Naive thymus-derived CD4-positive, alpha-beta T cell (primary cell): ENCODE results near the gene ZFP90. TPM values are rescaled to one million over a fixed set of nuclear protein-coding genes. Genes with fewer than 3 reads are reported as not detected.
"Not testable (repeated sequence)": the region's sequence is repeated elsewhere in the genome, so short reads cannot be mapped to it uniquely, and the experiment has no call there.

Experiments used
- ATAC-seq: fragments of 150-1000 bp; cut with Tn5 transposase; 2 replicates; pipeline ENCODE4 v1.10.0; 2021; ENCODE audit warnings: mild to moderate bottlenecking, moderate library complexity
- CTCF ChIA-PET: fragments of 350-600 bp; sonication (Branson Sonifier 250); formaldehyde crosslinking; loops from one replicate; lab custom pipeline; 2021; ENCODE audit warnings: antibody characterized with exemption; lab: Charles Lee
- POLR2A ChIA-PET: fragments of 350-600 bp; sonication (Branson Sonifier 250); formaldehyde crosslinking; loops from one replicate; lab custom pipeline; 2021; ENCODE audit warnings: antibody characterized with exemption, inconsistent platforms; lab: Charles Lee
- DNase-seq, 9 donors: peaks; one replicate each; pipeline versions ENCODE4 v3.0.0 to v3.0.0-alpha.2; 2020 to 2022; ENCODE audit warnings: mixed read lengths in 1 of 9
- H3K27ac ChIP-seq: one replicate; pipeline ENCODE4 v1.7.0; 2013; ENCODE audit warnings: mild to moderate bottlenecking, low read depth, low read length, moderate library complexity
- H3K27me3 ChIP-seq, 2 donors: one replicate each; pipeline ENCODE4 v1.7.0; 2013; ENCODE audit warnings: low read length in 2 of 2, mild to moderate bottlenecking in 2 of 2, moderate library complexity in 2 of 2; ENCODE audit not compliant: control insufficient read depth in 2 of 2, insufficient read depth in 2 of 2
- H3K36me3 ChIP-seq, 3 experiments: 1 replicate in 2 of 3; 2 replicates in 1 of 3; pipeline ENCODE4 v1.7.0; 2013; ENCODE audit warnings: low read length in 3 of 3, mild to moderate bottlenecking in 3 of 3, moderate library complexity in 1 of 3; ENCODE audit not compliant: insufficient read depth in 3 of 3, control insufficient read depth in 2 of 3
- H3K4me1 ChIP-seq, 2 donors: one replicate each; pipeline ENCODE4 v1.7.0; 2013; ENCODE audit warnings: low read length in 2 of 2, mild to moderate bottlenecking in 2 of 2, moderate library complexity in 1 of 2; ENCODE audit not compliant: control insufficient read depth in 2 of 2, insufficient read depth in 2 of 2
- H3K4me3 ChIP-seq: 2 replicates; pipeline ENCODE4 v1.7.0; 2013; ENCODE audit warnings: mild to moderate bottlenecking, low read length
- H3K9me3 ChIP-seq, 3 experiments: 1 replicate in 2 of 3; 2 replicates in 1 of 3; pipeline ENCODE4 v1.7.0; 2013; ENCODE audit warnings: low read length in 3 of 3; ENCODE audit not compliant: control insufficient read depth in 2 of 3
- H3K27ac Mint-ChIP-seq, 9 donors: one replicate each; pipeline ENCODE4 v1.8.0; 2020 to 2022; ENCODE audit warnings: mixed read lengths in 9 of 9, mild to moderate bottlenecking in 8 of 9, moderate library complexity in 5 of 9, inconsistent platforms in 2 of 9
- H3K27me3 Mint-ChIP-seq, 5 donors: one replicate each; pipeline ENCODE4 v1.8.0; 2021 to 2022; ENCODE audit warnings: mixed read lengths in 5 of 5, mild to moderate bottlenecking in 1 of 5
- H3K36me3 Mint-ChIP-seq, 5 donors: one replicate each; pipeline ENCODE4 v1.8.0; 2020 to 2022; ENCODE audit warnings: mixed read lengths in 5 of 5, mild to moderate bottlenecking in 3 of 5, inconsistent platforms in 1 of 5
- H3K4me1 Mint-ChIP-seq, 7 donors: one replicate each; pipeline ENCODE4 v1.8.0; 2020 to 2022; ENCODE audit warnings: mixed read lengths in 7 of 7, mild to moderate bottlenecking in 3 of 7, inconsistent platforms in 1 of 7
- H3K4me3 Mint-ChIP-seq, 10 donors: one replicate each; pipeline ENCODE4 v1.8.0; 2020 to 2022; ENCODE audit warnings: mild to moderate bottlenecking in 10 of 10, mixed read lengths in 10 of 10, moderate library complexity in 6 of 10, inconsistent platforms in 2 of 10
- H3K9me3 Mint-ChIP-seq, 11 donors: one replicate each; pipeline ENCODE4 v1.8.0; 2020 to 2022; ENCODE audit warnings: mixed read lengths in 11 of 11, mild to moderate bottlenecking in 4 of 11, inconsistent platforms in 1 of 11, moderate library complexity in 1 of 11
- intact Hi-C, 2 donors: fragments of 100-400 bp; cut with micrococcal nuclease; formaldehyde crosslinking; loops; one replicate each; pipeline ENCODE4 v1.15.1; 2023
- polyA plus RNA-seq, 2 donors: library from polyadenylated mRNA; unstranded; fragments of 300-500 nt; fragmentation: Illumina TruSeq; gene quantifications; one replicate each; pipeline ENCODE4 v1.2.3, GENCODE V29; 2021
- total RNA-seq, 6 experiments: library from RNA in 5 of 6; stranded (reverse) in 5 of 6; gene quantifications; 1 replicate in 5 of 6; 2 replicates in 1 of 6; pipeline ENCODE4 v1.2.3 and lab custom pipeline; 2021 to 2026

Gene ZFP90
- total and polyA plus RNA-seq, 7 experiments from 2014 or later: 18.2 to 49.4 (median 33.1) TPM

GRCh38 chr16:68548947-68549346 lies 9.9 kb downstream of the ZFP90 start:
- Mint-ChIP-seq H3K4me3 (peak overlapping the region in 9 of 10 donors; percentile 29 to 74 (median 60)), H3K27me3 (no peaks in the 10 kb centered on the region), H3K27ac (peak overlapping the region; percentile 57 to 97 (median 91)), H3K4me1 (peaks cover 10 to 29% (median 25%) of the 10 kb centered on the region in 7 donors), H3K9me3 (peaks cover 4 to 56% (median 28%) of the 10 kb centered on the region in 11 donors), H3K36me3 (peaks cover 18 to 81% (median 65%) of the 10 kb centered on the region in 5 donors)
- H3K27me3 ChIP-seq: no peaks in the 10 kb centered on the region
- intact Hi-C loops: loop anchor here in 1 of 2 donors (1.0 kb wide), 1 partner anchor 19 kb away; no protein-coding TSS in a partner anchor
- peaks cover 7% of the 10 kb centered on the region in 2 donors for H3K4me1 ChIP-seq
- no peak overlapping the region for H3K4me3 ChIP-seq
- H3K9me3 ChIP-seq: peaks cover 0 to 30% (median 4%) of the 10 kb centered on the region in 3 experiments
- CTCF ChIA-PET: interaction anchor here (0.8 kb wide), 1 partner anchor 28 kb away, joined by 3 read pairs; no protein-coding TSS in a partner anchor
- peak in 7 of 9 donors; percentile 49 to 82 (median 73) for DNase-seq
- POLR2A ChIA-PET: interaction anchor here (0.6 to 0.7 kb wide), 2 partner anchors 9 to 274 kb away, joined by 3 read pairs; no protein-coding TSS in a partner anchor
- ATAC-seq: peak; percentile 98
- peaks cover 0 to 48% (median 5%) of the 10 kb centered on the region in 3 experiments for H3K36me3 ChIP-seq
- H3K27ac ChIP-seq: peak overlapping the region; percentile 11

- DNase-seq (no peak), ATAC-seq (no peak)
- Mint-ChIP-seq H3K27me3 (no peaks in the 10 kb centered on the region), H3K4me1 (peaks cover 8 to 27% (median 25%) of the 10 kb centered on the region in 7 donors), H3K27ac (peak overlapping the region in 2 of 9 donors; percentile 15 to 89), H3K4me3 (peak overlapping the region in 3 of 10 donors; percentile 30 to 58 (median 54)), H3K9me3 (peaks cover 13 to 88% (median 65%) of the 10 kb centered on the region in 11 donors), H3K36me3 (peaks cover 48 to 88% (median 84%) of the 10 kb centered on the region in 5 donors)
- Histone ChIP-seq H3K36me3 (peaks cover 19 to 77% (median 23%) of the 10 kb centered on the region in 3 experiments), H3K27ac (no peak overlapping the region), H3K9me3 (peaks cover 4 to 72% (median 28%) of the 10 kb centered on the region in 3 experiments), H3K4me3 (no peak overlapping the region), H3K27me3 (no peaks in the 10 kb centered on the region), H3K4me1 (peaks cover 7% of the 10 kb centered on the region in 2 donors)
- CTCF ChIA-PET: no interaction called here
- POLR2A ChIA-PET: interaction anchor here (1.0 kb wide), 1 partner anchor 17 kb away, joined by 3 read pairs; no protein-coding TSS in a partner anchor
- intact Hi-C loops: no loop called here
Measured at GRCh38 chr16:68553186-68553585, 14.1 kb downstream of the ZFP90 start.

GRCh38 chr16:68560341-68560740 lies 21.2 kb downstream of the ZFP90 start:
- CTCF ChIA-PET: not testable (repeated sequence)

GRCh38 chr16:68563631-68564381 lies 24.7 kb downstream of the ZFP90 start:
- intact Hi-C loops: no loop called here
- ChIA-PET POLR2A (no interaction called here), CTCF (no interaction called here)
- Mint-ChIP-seq H3K27me3 (no peaks in the 10 kb centered on the region), H3K4me3 (no peak overlapping the region), H3K4me1 (no peaks in the 10 kb centered on the region), H3K27ac (peak overlapping the region in 1 of 9 donors; percentile 41), H3K36me3 (peaks cover 57 to 84% (median 80%) of the 10 kb centered on the region in 5 donors), H3K9me3 (peaks cover 21 to 100% (median 86%) of the 10 kb centered on the region in 11 donors)
- H3K27ac ChIP-seq: no peak overlapping the region
- DNase-seq (no peak), ATAC-seq (no peak)
- H3K4me1 ChIP-seq: no peaks in the 10 kb centered on the region
- H3K9me3 ChIP-seq: peaks cover 43 to 96% (median 56%) of the 10 kb centered on the region in 3 experiments
- H3K27me3 ChIP-seq: no peaks in the 10 kb centered on the region
- peaks cover 28 to 53% (median 36%) of the 10 kb centered on the region in 3 experiments for H3K36me3 ChIP-seq
- peak overlapping the region; percentile 4 for H3K4me3 ChIP-seq

More at GRCh38 chr16:68560341-68560740, 21.2 kb downstream of the ZFP90 start:
- H3K27me3 ChIP-seq, H3K27me3 Mint-ChIP-seq, H3K4me3 Mint-ChIP-seq, DNase-seq, H3K4me3 ChIP-seq, H3K27ac Mint-ChIP-seq, POLR2A ChIA-PET, ATAC-seq, H3K4me1 Mint-ChIP-seq, intact Hi-C loops, H3K27ac ChIP-seq, H3K4me1 ChIP-seq: not testable (repeated sequence)
- peaks cover 34 to 96% (median 64%) of the 10 kb centered on the region in 3 experiments for H3K9me3 ChIP-seq
- peaks cover 65 to 95% (median 92%) of the 10 kb centered on the region in 5 donors for H3K36me3 Mint-ChIP-seq
- H3K36me3 ChIP-seq: peaks cover 41 to 88% (median 59%) of the 10 kb centered on the region in 3 experiments
- H3K9me3 Mint-ChIP-seq: peaks cover 17 to 100% (median 95%) of the 10 kb centered on the region in 11 donors

- CTCF ChIA-PET: no interaction called here
- peaks cover 54 to 79% (median 76%) of the 10 kb centered on the region in 5 donors for H3K36me3 Mint-ChIP-seq
- peaks cover 25 to 46% (median 34%) of the 10 kb centered on the region in 3 experiments for H3K36me3 ChIP-seq
- no peaks in the 10 kb centered on the region for H3K4me1 Mint-ChIP-seq
- H3K4me3 ChIP-seq: peak overlapping the region; percentile 15
- H3K27ac ChIP-seq: no peak overlapping the region
- H3K9me3 ChIP-seq: peaks cover 43 to 97% (median 54%) of the 10 kb centered on the region in 3 experiments
- ATAC-seq (no peak), DNase-seq (no peak)
- H3K27me3 ChIP-seq: no peaks in the 10 kb centered on the region
- H3K4me1 ChIP-seq: no peaks in the 10 kb centered on the region
- peak overlapping the region in 1 of 10 donors; percentile 32 for H3K4me3 Mint-ChIP-seq
- POLR2A ChIA-PET: no interaction called here
- intact Hi-C loops: no loop called here
- peaks cover 17 to 98% (median 85%) of the 10 kb centered on the region in 11 donors for H3K9me3 Mint-ChIP-seq
- no peak overlapping the region for H3K27ac Mint-ChIP-seq
- no peaks in the 10 kb centered on the region for H3K27me3 Mint-ChIP-seq
Measured at GRCh38 chr16:68564382-68564985, 25.4 kb downstream of the ZFP90 start.

- H3K9me3 Mint-ChIP-seq: peaks cover 9 to 96% (median 68%) of the 10 kb centered on the region in 11 donors
- H3K4me3 Mint-ChIP-seq: no peak overlapping the region
- CTCF ChIA-PET: no interaction called here
- POLR2A ChIA-PET: interaction anchor here (0.6 kb wide), 1 partner anchor 472 kb away, joined by 3 read pairs; no protein-coding TSS in a partner anchor
- no peaks in the 10 kb centered on the region for H3K4me1 ChIP-seq
- H3K27ac Mint-ChIP-seq: no peak overlapping the region
- H3K4me3 ChIP-seq: no peak overlapping the region
- intact Hi-C loops: no loop called here
- DNase-seq (no peak), ATAC-seq (no peak)
- no peaks in the 10 kb centered on the region for H3K4me1 Mint-ChIP-seq
- peaks cover 0 to 89% (median 30%) of the 10 kb centered on the region in 3 experiments for H3K9me3 ChIP-seq
- H3K27me3 Mint-ChIP-seq: no peaks in the 10 kb centered on the region
- no peaks in the 10 kb centered on the region for H3K36me3 ChIP-seq
- no peaks in the 10 kb centered on the region for H3K27me3 ChIP-seq
- H3K27ac ChIP-seq: no peak overlapping the region
- peaks cover 36 to 57% (median 53%) of the 10 kb centered on the region in 5 donors for H3K36me3 Mint-ChIP-seq
Measured at GRCh38 chr16:68574479-68574878, 35.4 kb downstream of the ZFP90 start.
